K562 (cell line): ENCODE measurements around the gene ILF3. TPM values are rescaled to one million over a fixed set of nuclear protein-coding genes. Genes with fewer than 3 reads are reported as not detected.

Source experiments
- ARID4B ChIP-seq: sonication (generic); formaldehyde crosslinking; IDR thresholded peaks from 2 replicates; pipeline ENCODE4 v1.8.0; 2022; ENCODE audit warnings: mild to moderate bottlenecking, missing genetic modification reagents
- CXXC5 ChIP-seq: fragments of 250-450 bp; sonication (Bioruptor Pico); IDR thresholded peaks from 2 replicates; pipeline ENCODE4 v1.8.0; 2022; ENCODE audit warnings: inconsistent platforms, mild to moderate bottlenecking, moderate library complexity
- IRF9 ChIP-seq: fragments of 450-650 bp; IDR thresholded peaks from 2 replicates; pipeline ENCODE4 v1.6.1; 2016; ENCODE audit warnings: missing biosample characterization, missing genetic modification characterization
- JUN ChIP-seq, 2 experiments: sonication (generic) in 1 of 2; formaldehyde crosslinking in 1 of 2; IDR thresholded peaks; 2 replicates each; pipeline versions ENCODE4 v1.6.1 to v1.8.0; 2012 to 2022; ENCODE audit warnings: borderline replicate concordance in 2 of 2, mild to moderate bottlenecking in 2 of 2, improper control_type of control experiment in 1 of 2, low read depth in 1 of 2, low read length in 1 of 2, missing genetic modification reagents in 1 of 2
- NKRF ChIP-seq: fragments of 450-650 bp; IDR thresholded peaks from 2 replicates; pipeline ENCODE4 v1.6.1; 2016; ENCODE audit warnings: borderline replicate concordance
- NR2C2 ChIP-seq, 2 experiments: fragments of 200-800 bp in 1 of 2; sonication (Bioruptor generic) in 1 of 2; sonication (generic) in 1 of 2; formaldehyde crosslinking in 1 of 2; IDR thresholded peaks; 2 replicates each; pipeline versions ENCODE4 v1.6.1 to v1.8.0; 2016 to 2022; ENCODE audit warnings: mild to moderate bottlenecking in 1 of 2, missing compliant biosample characterization in 1 of 2, missing genetic modification characterization in 1 of 2, missing genetic modification reagents in 1 of 2
- POLR2AphosphoS5 ChIP-seq: IDR thresholded peaks from 2 replicates; pipeline ENCODE4 v1.6.1; 2011; ENCODE audit warnings: mild to moderate bottlenecking, low read depth, low read length, moderate library complexity; ENCODE audit not compliant: control insufficient read depth, insufficient read depth
- TEAD1 ChIP-seq, 2 experiments: fragments of 450-650 bp in 1 of 2; sonication (generic) in 1 of 2; formaldehyde crosslinking; IDR thresholded peaks; 2 replicates each; pipeline versions ENCODE4 v1.4.0 to v1.8.0; 2020 to 2022; ENCODE audit warnings: mild to moderate bottlenecking in 2 of 2, missing genetic modification reagents in 1 of 2
- ZNF232 ChIP-seq: sonication (generic); formaldehyde crosslinking; IDR thresholded peaks from 2 replicates; pipeline ENCODE4 v1.8.0; 2022; ENCODE audit warnings: mild to moderate bottlenecking, missing genetic modification reagents
- ZNF668 ChIP-seq: fragments of 250-450 bp; sonication (Bioruptor Pico); IDR thresholded peaks from 2 replicates; pipeline ENCODE4 v1.8.0; 2022; ENCODE audit warnings: mild to moderate bottlenecking, inconsistent platforms
- polyA plus RNA-seq, 8 experiments: library from polyadenylated mRNA; depleted of rRNA in 4 of 8; stranded (reverse) in 5 of 8; unstranded in 3 of 8; fragments of >200 nt; fragmentation: Nextera tagmentation in 2 of 8; fragmentation: Illumina TruSeq in 1 of 8; extraction: Ambion mirVana in 2 of 8; extraction: Trizol in 1 of 8; gene quantifications; 2 replicates each; pipeline versions ENCODE4 v1.2.1 to v1.2.3, GENCODE V29; 2011 to 2014; ENCODE audit warnings: inconsistent platforms in 1 of 8, missing spikeins in 1 of 8
- total RNA-seq, 7 experiments: library from RNA; depleted of rRNA in 6 of 7; stranded (reverse); fragments of >200 nt in 6 of 7; fragmentation: Illumina TruSeq in 2 of 7; extraction: Trizol in 2 of 7; gene quantifications; 2 replicates each; pipeline versions ENCODE4 v1.2.1 to v1.2.3, GENCODE V29; 2011 to 2021; ENCODE audit warnings: low replicate concordance in 1 of 7

ILF3 gene
- total and polyA plus RNA-seq, 9 of the 15 experiments (the other 6 are each of a cell fraction or from before 2014, with no cell fraction given), result 26.0 to 453 (median 175) TPM

- TF ChIP-seq ARID4B (CRISPR knock-in tag), result peak; percentile 100
- peak; percentile 87 for TF ChIP-seq NR2C2 (CRISPR knock-in tag; IDR thresholded peaks at IDR 0.05)
- TF ChIP-seq NR2C2 (tag; IDR thresholded peaks at IDR 0.05), result no peak
- no peak for TF ChIP-seq POLR2AphosphoS5
- peak in 1 of 2 experiments; percentile 85; a peak in 1 of 4 replicates for TF ChIP-seq TEAD1 (CRISPR knock-in tag; IDR thresholded peaks at IDR 0.05)
- TF ChIP-seq ZNF232 (CRISPR knock-in tag), result peak; percentile 86; the same call in 1 of the 2 replicates
- TF ChIP-seq JUN (IDR thresholded peaks at IDR 0.05; ENCODE audit: borderline replicate concordance, low read depth, low read length), result 0 out of 2 replicates have a peak, but pooled peaks have one; percentile 45
- TF ChIP-seq JUN (CRISPR knock-in tag; IDR thresholded peaks at IDR 0.05; ENCODE audit: borderline replicate concordance), result no peak
- peak; percentile 99 for TF ChIP-seq CXXC5 (CRISPR knock-in tag)
- no peak for TF ChIP-seq ZNF668 (CRISPR knock-in tag)
- TF ChIP-seq IRF9 (tag), result no peak
- TF ChIP-seq NKRF, result peak; percentile 90
Measured at GRCh38 chr19:10695401-10696398, 41.6 kb downstream of the ILF3 start (continued).
